ENCODE results near the gene DPF3.

DPF3 gene

GRCh38 chr14:72673179-72673578, 220.7 kb downstream of the DPF3 start:
- no peak for DNase-seq (ENCODE audit: extremely low spot score)
- POLR2A ChIA-PET, result no interaction called here
- CTCF ChIA-PET, result no interaction called here
- no peak for TF ChIP-seq ELF4 (IDR thresholded peaks at IDR 0.05)
- no peak for TF ChIP-seq TARDBP (IDR thresholded peaks at IDR 0.05)
- TF ChIP-seq, protein P1, sequence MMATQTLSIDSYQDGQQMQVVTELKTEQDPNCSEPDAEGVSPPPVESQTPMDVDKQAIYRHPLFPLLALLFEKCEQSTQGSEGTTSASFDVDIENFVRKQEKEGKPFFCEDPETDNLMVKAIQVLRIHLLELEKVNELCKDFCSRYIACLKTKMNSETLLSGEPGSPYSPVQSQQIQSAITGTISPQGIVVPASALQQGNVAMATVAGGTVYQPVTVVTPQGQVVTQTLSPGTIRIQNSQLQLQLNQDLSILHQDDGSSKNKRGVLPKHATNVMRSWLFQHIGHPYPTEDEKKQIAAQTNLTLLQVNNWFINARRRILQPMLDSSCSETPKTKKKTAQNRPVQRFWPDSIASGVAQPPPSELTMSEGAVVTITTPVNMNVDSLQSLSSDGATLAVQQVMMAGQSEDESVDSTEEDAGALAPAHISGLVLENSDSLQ (IDR thresholded peaks at IDR 0.05), result no peak
- no peak for TF ChIP-seq HDGF (IDR thresholded peaks at IDR 0.05; ENCODE audit: borderline replicate concordance)
- no peak for TF ChIP-seq CTBP1 (IDR thresholded peaks at IDR 0.05; ENCODE audit: borderline replicate concordance)
- TF ChIP-seq SUZ12 (IDR thresholded peaks at IDR 0.05), result no peak
- TF ChIP-seq ARNT (IDR thresholded peaks at IDR 0.05), result no peak
- no peak for TF ChIP-seq FOXK2 (IDR thresholded peaks at IDR 0.05)
- TF ChIP-seq FOXM1 (IDR thresholded peaks at IDR 0.05; ENCODE audit: borderline replicate concordance), result no peak
- no peak for TF ChIP-seq SP1 (IDR thresholded peaks at IDR 0.05)
- no peak for TF ChIP-seq ZNF384 (IDR thresholded peaks at IDR 0.05)
- TF ChIP-seq NFRKB (IDR thresholded peaks at IDR 0.05), result no peak
- TF ChIP-seq FOXA1 (IDR thresholded peaks at IDR 0.05), result no peak
- TF ChIP-seq LEF1 (IDR thresholded peaks at IDR 0.05; ENCODE audit: borderline replicate concordance), result no peak
- TF ChIP-seq L3MBTL2 (conservative IDR thresholded peaks at IDR 0.05), result no peak
- TF ChIP-seq BHLHE40 (IDR thresholded peaks at IDR 0.05; ENCODE audit: borderline replicate concordance), result no peak

DNA sequence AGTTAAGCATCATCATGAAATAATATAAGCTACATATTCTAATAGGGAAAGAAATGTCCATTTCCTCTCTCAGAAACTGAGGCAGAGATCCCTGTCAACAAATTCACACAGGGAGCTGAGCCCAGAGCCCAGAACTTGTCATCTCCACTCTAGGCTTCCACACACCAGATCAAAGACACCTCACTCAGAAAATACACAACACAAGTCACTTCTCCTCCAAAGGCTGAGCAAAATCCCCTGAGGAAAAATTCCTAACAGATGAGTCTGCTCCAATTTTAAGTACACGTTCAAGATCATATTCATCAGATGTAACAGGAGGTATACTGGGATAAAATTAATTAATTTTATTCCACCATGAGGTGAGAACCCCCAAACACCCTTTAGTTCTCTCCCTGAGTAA, 227.3 kb downstream of the DPF3 start:
- TF ChIP-seq NFRKB (IDR thresholded peaks at IDR 0.05) (no peak), ZNF384 (IDR thresholded peaks at IDR 0.05) (no peak), SP1 (IDR thresholded peaks at IDR 0.05) (no peak), BHLHE40 (IDR thresholded peaks at IDR 0.05; ENCODE audit: borderline replicate concordance) (no peak), LEF1 (IDR thresholded peaks at IDR 0.05; ENCODE audit: borderline replicate concordance) (no peak), L3MBTL2 (conservative IDR thresholded peaks at IDR 0.05) (no peak), ELF4 (IDR thresholded peaks at IDR 0.05) (no peak), HDGF (IDR thresholded peaks at IDR 0.05; ENCODE audit: borderline replicate concordance) (no peak), CTBP1 (IDR thresholded peaks at IDR 0.05; ENCODE audit: borderline replicate concordance) (no peak), ARNT (IDR thresholded peaks at IDR 0.05) (no peak), FOXK2 (IDR thresholded peaks at IDR 0.05) (no peak), TARDBP (IDR thresholded peaks at IDR 0.05) (no peak), FOXA1 (IDR thresholded peaks at IDR 0.05) (no peak), SUZ12 (IDR thresholded peaks at IDR 0.05) (no peak), FOXM1 (IDR thresholded peaks at IDR 0.05; ENCODE audit: borderline replicate concordance) (no peak)
- TF ChIP-seq, protein P1 (IDR thresholded peaks at IDR 0.05), result no peak
- ChIA-PET POLR2A (no interaction called here), CTCF (no interaction called here)
- DNase-seq (ENCODE audit: extremely low spot score), result no peak

DNA sequence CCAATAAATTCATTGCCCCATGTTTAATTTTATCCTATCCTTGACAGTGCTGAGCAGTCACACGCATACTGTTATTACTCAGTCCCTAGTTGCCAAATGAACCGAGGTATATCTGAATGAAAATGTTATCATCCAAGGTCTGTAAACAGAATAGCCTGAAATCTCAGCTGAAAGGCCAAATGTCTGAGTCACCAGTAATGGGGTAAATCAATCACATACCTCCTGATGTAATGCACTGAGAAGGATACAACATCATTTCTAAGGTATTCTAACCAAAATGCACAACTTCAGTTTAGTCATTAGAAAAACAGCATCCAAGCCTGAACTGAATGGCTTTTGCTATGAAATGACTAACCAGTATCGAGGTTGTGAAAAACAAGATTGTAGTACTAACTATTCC, 228.6 kb downstream of the DPF3 start:
- DNase-seq (ENCODE audit: extremely low spot score), result no peak
- ChIA-PET POLR2A (no interaction called here), CTCF (no interaction called here)
- TF ChIP-seq TARDBP (IDR thresholded peaks at IDR 0.05), result no peak
- no peak for TF ChIP-seq SP1 (IDR thresholded peaks at IDR 0.05)
- no peak for TF ChIP-seq LEF1 (IDR thresholded peaks at IDR 0.05; ENCODE audit: borderline replicate concordance)
- TF ChIP-seq FOXA1 (IDR thresholded peaks at IDR 0.05), result no peak
- no peak for TF ChIP-seq BHLHE40 (IDR thresholded peaks at IDR 0.05; ENCODE audit: borderline replicate concordance)
- no peak for TF ChIP-seq ZNF384 (IDR thresholded peaks at IDR 0.05)
- no peak for TF ChIP-seq FOXM1 (IDR thresholded peaks at IDR 0.05; ENCODE audit: borderline replicate concordance)
- no peak for TF ChIP-seq SUZ12 (IDR thresholded peaks at IDR 0.05)

DNA sequence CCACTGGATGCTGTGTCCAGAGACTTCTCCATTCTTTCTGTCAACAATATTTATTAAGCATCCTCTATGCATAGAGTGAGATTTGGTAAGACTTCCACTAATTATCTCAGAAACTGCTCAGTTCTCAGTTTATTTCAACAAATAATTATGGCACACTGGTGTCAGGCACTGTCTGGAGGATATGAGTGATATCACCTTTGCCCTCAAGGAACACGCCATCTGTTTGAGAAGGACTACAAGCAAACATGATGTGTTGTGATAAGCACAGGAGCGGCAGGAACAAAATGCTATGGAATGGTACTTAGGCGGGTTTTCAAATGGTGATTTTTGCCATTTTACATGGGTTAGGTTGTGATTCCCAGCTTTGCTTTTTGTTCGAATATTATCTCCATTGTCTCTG, 229.2 kb downstream of the DPF3 start:
- ChIA-PET CTCF (no interaction called here), POLR2A (no interaction called here)
- DNase-seq (ENCODE audit: extremely low spot score), result no peak

DNA sequence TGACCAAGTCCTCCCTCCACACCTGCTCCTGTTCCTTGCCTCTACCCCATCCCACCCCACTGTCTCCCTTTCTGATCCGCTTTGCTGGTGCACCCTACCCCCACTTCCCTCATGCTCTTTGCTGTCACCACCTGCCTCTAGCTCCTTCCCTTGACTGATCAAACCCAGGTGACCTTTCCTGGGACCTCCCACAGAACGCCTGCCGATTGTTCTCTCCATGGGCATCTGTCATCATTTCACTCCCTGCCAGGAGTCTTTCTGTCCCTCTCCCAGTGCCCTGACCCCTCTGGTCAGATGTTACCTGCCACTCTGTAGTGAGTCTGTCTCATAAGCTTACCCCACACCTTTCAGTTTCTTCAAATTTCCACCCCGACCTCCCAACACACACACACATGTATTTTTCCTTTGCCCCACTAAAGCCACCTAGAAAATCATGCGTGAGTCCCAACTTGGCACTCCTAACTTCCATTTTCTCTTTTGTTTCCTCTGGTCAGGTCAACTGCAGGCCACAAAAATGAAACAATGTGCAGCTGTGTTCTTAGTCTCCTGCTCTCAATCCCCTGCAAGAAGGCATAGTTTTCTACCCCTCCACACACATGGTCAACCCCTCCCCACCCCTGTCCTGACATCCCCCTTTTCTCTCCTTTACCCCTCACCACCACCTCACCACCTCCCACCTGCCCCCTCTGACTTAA, 229.8 kb downstream of the DPF3 start:
- no peak for DNase-seq (ENCODE audit: extremely low spot score)
- CTCF ChIA-PET, result no interaction called here
- no peak for TF ChIP-seq CTBP1 (IDR thresholded peaks at IDR 0.05; ENCODE audit: borderline replicate concordance)
- TF ChIP-seq, protein P1 (IDR thresholded peaks at IDR 0.05), result no peak
- TF ChIP-seq ARNT (IDR thresholded peaks at IDR 0.05), result no peak
- no peak for TF ChIP-seq BHLHE40 (IDR thresholded peaks at IDR 0.05; ENCODE audit: borderline replicate concordance)
- no peak for TF ChIP-seq ELF4 (IDR thresholded peaks at IDR 0.05)
- TF ChIP-seq ZNF384 (IDR thresholded peaks at IDR 0.05), result no peak
- no peak for TF ChIP-seq NFRKB (IDR thresholded peaks at IDR 0.05)
- TF ChIP-seq LEF1 (IDR thresholded peaks at IDR 0.05; ENCODE audit: borderline replicate concordance), result no peak
- TF ChIP-seq FOXA1 (IDR thresholded peaks at IDR 0.05), result no peak
- POLR2A ChIA-PET, result no interaction called here

More for the DNA sequence above, 229.2 kb downstream of the DPF3 start:
- TF ChIP-seq CTBP1 (IDR thresholded peaks at IDR 0.05; ENCODE audit: borderline replicate concordance), result no peak
- no peak for TF ChIP-seq SP1 (IDR thresholded peaks at IDR 0.05)
- TF ChIP-seq FOXK2 (IDR thresholded peaks at IDR 0.05), result no peak
- TF ChIP-seq, protein P1 (IDR thresholded peaks at IDR 0.05), result no peak
- TF ChIP-seq ARNT (IDR thresholded peaks at IDR 0.05), result no peak
- TF ChIP-seq NFRKB (IDR thresholded peaks at IDR 0.05), result no peak
- TF ChIP-seq FOXM1 (IDR thresholded peaks at IDR 0.05; ENCODE audit: borderline replicate concordance), result no peak
- no peak for TF ChIP-seq TARDBP (IDR thresholded peaks at IDR 0.05)
- TF ChIP-seq FOXA1 (IDR thresholded peaks at IDR 0.05), result no peak
- no peak for TF ChIP-seq SUZ12 (IDR thresholded peaks at IDR 0.05)
- no peak for TF ChIP-seq L3MBTL2 (conservative IDR thresholded peaks at IDR 0.05)
- no peak for TF ChIP-seq ZNF384 (IDR thresholded peaks at IDR 0.05)
- no peak for TF ChIP-seq BHLHE40 (IDR thresholded peaks at IDR 0.05; ENCODE audit: borderline replicate concordance)
- TF ChIP-seq ELF4 (IDR thresholded peaks at IDR 0.05), result no peak

Measured in HEK293T (cell line).